GM21526 (cell line): ENCODE measurements around the gene CDYL2.
"Not testable (repeated sequence)": the region's sequence is repeated elsewhere in the genome, so short reads cannot be mapped to it uniquely, and the experiment has no call there.

Experiments
- ATAC-seq: cut with Tn5 transposase; IDR thresholded peaks from one replicate; pipeline ENCODE4 v1.9.1; 2021; ENCODE audit warnings: moderate library complexity; ENCODE audit not compliant: unreplicated experiment, low FRiP score

The CDYL2 gene

DNA sequence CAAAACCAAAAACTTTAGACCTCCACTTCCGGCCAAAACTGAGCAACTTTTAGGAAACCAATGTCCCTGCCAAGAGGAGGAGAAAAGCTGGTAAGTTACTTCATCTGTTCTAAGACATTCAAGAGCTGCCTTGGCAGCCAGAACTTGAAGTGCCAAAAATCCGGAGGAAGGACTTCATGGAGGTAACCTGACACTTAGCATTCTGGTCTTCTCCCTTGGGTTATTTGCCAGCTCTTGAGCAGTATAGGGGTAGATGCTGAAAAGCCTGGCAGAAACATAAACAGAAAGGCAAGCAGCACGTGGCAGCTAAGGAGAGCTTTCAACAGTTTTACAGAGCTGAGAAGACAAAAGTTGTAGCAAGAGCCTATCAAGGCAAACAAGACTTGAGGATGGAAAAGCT lies 53.2 kb downstream of the CDYL2 start:
- no peak for ATAC-seq

DNA sequence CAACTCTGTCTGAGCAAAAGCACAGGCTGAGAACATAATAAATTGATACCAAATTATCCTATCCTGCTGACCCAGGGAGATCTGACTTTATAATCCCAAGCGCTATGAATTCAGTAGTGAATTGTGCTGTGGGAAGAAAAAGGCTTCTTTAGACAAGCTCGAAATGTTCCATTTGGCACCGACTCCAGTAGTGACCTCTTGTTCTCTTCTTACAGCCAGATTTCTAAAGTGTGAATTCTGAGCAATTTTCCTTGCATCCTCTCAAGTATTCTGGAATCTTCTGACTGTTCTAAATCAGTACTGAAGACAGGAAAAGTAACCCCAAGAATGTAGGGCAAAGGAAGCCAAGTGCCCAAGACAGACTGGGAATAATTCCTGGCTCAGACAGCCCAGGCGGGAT lies 58.2 kb downstream of the CDYL2 start:
- ATAC-seq = no peak

DNA sequence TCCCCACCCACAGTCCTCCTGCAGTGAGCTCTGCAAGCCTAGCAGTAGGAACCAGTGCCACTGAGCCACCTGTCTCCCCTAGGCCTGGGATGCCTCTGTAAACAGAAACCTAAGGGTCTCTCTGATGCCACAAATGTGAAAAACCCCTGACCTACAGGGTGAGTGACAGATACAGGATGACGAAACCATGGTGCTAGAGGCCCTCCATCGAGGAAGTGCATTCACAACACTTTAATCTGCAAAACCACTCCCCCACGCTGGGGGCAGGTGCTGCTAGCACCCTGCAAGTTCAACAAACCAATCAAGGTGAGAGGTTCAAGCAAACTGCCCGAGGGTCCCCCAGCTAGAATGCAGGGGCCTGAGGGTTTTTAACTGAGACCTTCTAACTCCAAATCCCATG lies 59.5 kb downstream of the CDYL2 start:
- ATAC-seq = no peak

DNA sequence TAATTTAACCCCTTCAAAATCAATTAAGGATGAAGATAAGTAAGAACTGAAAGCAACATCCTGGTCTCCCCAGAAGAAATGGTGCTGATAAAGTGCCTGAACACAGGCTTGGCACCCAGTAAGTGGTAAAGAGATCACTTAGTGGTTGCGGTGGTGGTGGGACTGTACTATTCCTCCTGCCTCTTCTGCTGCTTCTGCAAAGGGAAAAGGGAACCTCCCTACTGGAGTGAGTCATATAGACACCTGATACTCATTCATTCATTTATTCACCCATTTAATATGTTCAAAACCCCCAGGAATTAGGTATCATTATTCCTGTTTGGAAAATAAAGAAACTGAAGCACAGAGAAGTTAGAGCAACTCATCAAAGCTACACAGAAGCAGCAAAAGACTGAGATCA lies 60.6 kb downstream of the CDYL2 start:
- ATAC-seq = no peak

DNA sequence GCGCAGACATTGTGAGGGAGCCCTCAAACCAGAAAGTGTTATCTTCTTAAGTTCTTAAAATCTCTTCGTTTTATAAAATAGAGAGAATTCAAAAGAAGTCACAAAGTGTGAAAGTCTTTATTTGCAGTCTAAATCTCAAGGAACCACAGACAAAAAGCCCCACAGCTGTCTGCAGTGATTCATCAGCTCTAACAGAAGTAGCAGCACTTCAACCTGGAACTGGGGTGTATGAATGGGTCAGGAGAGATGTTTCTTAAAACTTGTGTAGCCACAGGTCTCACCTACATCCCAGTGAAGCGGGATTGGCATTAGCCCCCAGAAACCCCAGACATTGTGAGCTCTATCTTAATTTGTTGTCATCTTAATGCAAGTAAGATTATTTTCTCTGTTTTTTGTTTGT lies 61.1 kb downstream of the CDYL2 start:
- no peak for ATAC-seq

DNA sequence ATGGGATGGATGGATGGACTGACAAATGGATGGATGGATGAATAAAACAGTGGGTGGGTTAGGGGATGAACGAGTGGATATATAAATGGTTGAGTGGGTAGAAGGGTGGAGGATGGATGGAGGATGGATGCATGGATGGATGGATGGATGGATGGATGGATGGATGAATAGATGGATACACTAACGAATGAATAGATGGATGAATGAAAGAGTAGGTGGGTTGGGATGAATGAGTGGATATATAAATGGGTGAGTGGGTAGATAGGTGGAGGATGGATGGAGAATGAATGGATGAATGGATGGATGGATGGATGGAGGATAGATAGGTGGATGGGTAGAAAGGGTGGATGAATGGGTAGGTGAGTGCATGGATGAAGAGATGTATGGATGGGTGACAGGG lies 62.1 kb downstream of the CDYL2 start:
- no peak for ATAC-seq

DNA sequence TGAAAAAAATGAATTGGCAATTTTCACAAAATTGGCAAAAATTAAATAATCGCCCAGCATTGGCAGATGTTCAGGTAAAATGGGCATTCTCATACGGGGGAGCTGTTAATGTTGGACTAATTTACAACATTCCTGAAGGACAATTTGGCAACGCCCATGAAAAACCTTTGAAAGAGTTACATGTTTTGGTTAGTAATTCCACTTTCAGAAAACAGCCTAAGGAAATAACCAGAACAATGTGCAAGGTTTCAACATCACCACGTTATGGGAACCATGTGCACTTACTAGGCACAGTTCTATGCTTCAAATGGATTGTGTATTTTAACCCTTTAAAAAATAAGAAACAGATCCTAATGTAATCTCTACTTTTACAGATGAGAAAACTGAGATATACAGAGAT lies 62.7 kb downstream of the CDYL2 start:
- no peak for ATAC-seq

DNA sequence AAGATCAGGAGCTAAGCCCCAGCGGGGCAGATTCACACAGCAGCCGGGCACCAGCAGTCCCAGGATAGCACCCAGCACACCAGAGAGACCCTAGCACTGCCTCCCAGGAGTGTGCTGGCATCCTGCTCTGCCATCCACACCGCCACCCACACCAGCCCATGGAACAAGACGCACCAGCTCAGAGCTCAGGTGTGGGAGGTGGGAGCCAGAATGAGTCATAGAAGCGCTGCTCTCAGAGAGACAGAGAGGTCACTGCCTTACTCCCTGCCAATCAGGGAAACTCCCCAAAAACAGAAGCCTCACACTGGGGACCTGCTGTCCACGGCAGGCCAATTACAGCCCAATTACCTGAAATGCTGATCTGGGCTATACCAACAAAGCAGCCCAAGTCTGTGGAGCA lies 64.9 kb downstream of the CDYL2 start:
- ATAC-seq = no peak

DNA sequence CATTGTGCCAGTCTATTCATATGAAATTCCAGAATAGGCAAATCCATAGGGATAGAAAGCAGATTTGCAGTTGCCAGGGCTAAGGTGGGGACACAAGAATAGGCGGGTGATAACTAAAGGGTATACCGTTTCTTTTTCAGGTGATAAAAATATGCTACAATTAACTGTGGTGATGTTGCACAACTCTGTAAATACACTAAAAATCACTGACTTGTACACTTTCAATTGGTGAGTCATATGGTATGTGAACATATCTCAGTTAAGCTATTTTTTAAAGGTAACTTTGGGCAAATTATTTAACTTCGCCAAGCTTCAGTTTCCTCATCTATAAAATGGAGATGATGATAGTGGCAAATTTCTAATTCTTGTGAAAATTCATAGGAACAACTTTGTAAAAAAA lies 65.9 kb downstream of the CDYL2 start:
- ATAC-seq = no peak

DNA sequence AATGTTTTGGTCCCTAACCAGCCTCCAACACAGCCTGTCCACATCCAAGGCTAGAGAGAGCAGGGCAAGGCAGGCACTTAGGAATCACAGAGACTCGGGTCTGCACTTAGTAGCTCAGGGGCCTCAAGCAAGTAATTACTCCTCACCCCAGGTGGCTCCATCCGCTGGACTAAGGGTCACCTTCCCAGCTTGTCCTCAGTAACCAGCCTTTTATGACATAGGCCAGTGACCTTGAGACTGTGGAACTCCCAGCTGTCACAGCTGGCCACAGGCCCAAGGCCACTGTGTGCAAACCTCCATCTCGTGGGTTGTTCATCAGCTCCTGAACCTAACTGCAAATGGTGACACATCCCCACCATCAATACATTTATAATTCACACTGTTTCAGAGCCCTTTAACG lies 68.6 kb downstream of the CDYL2 start:
- no peak for ATAC-seq

DNA sequence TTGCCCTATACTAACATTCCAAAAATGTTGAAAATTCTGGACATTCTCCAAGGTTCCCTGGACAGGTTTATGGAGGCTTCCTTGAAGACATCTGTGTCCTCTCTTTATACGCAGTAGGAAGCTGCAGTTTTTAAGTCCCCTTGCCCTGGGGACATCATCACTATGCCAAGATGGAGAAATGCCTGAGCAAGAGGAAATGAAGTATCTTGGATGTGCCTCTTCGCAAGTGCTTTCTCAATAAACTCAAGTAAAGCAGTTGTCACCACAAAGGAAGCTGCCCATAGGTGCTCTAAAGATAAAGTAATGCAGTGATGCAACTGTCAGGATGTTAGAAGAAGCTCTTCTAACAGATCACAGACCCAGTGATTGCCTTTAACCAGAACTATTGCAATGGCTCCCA lies 71.0 kb downstream of the CDYL2 start:
- ATAC-seq = no peak

DNA sequence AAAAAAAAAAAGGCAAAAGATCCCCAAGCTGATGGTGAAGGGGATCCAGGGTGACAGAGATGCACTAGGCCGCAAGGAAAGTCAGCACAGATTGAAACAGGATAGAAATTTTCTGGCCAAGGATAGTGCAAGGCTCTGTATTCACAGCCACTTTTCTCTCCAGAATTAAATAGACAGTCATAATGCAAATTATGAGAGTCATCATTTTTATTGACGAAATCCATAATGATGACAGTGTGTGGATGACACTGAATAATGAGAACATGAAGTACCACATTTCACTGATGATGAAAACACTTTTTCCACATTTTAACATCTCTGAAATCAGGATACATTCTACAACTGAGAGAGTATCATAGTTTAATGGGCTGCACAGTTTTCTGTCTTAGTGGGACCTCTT lies 72.5 kb downstream of the CDYL2 start:
- ATAC-seq = no peak

DNA sequence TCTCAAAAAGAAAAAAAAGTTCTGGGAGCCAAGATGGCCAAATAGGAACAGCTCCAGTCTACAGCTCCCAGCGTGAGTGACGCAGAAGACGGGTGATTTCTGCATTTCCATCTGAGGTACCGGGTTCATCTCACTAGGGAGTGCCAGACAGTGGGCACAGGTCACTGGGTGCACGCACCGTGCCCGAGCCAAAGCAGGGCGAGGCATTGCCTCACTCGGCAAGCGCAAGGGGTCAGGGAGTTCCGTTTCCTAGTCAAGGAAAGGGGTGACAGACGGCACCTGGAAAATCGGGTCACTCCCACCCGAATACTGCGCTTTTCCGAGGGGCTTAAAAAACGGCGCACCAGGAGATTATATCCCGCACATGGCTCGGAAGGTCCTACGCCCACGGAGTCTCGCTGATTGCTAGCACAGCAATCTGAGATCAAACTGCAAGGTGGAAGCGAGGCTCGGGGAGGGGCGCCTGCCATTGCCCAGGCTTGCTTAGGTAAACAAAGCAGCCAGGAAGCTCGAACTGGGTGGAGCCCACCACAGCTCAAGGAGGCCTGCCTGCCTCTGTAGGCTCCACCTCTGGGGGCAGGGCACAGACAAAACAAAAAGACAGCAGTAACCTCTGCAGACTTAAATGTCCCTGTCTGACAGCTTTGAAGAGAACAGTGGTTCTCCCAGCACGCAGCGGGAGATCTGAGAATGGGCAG lies 77.2 kb downstream of the CDYL2 start:
- not testable (repeated sequence) for ATAC-seq

DNA sequence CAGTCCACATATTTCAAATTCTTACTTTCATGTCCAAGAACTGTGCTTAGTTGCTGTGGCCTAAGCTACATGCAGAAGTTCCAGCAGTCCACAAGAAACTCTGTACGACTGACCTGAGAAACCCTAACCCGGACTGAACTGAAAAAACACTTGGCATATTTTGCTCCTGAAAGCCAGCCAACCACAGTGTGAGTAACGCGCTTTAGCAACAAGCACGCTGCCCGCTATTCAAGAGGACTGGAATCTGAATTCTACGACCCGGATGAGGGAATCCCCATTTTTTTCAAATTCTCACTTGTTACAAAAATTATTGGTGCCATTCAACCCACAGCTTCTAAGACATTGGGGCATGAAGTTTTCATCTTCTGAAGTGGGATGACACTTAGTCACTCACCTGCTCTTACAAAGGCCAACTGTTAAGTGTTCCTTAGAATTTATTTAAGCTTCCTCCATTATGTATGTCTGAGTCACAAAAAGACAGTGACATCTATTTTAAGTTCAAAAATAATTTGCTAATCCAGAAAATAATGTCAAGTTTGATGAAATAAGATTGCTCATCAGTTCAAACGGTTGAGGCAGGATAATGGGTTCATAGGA lies 78.7 kb downstream of the CDYL2 start:
- no peak for ATAC-seq

DNA sequence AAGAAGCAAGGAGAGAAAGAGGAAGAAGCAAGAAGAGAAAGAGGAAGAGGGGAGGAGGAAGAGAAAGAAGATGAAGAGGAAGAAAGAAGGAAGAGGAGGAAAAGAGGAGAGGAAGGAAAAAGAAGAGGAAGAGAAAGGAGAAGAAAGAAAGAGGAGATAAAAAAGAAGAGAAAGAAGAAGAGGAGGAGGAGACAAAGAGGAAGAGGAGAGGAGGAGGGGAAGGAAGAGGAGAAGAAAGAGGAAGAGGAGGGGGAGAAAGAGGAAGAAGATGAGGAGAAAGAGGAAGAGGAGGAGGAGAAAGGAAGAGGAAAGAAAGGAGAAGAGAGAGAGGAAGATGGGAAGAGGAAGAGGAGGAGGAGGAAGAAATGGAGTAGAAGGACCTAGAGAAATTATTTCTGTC lies 80.4 kb downstream of the CDYL2 start:
- no peak for ATAC-seq

DNA sequence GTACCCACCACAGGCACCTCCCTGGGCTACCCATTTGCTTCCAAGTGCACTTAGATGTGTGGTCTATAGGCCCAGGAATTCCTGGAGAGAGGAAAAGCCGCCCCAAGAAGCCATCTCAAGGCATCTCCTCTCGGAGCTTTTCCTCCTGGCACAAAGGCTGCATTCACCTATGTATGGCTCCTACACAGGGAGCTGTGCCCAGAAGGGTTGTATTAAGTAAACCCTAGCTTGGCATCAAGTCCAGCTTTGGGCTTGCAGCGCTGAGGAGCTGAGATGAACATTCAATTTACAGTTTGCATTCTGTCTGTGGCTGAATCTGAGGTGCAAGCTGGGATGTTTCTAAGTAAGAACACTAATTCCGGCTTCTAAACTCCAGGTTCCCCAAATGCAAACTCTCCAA lies 81.3 kb downstream of the CDYL2 start:
- no peak for ATAC-seq

DNA sequence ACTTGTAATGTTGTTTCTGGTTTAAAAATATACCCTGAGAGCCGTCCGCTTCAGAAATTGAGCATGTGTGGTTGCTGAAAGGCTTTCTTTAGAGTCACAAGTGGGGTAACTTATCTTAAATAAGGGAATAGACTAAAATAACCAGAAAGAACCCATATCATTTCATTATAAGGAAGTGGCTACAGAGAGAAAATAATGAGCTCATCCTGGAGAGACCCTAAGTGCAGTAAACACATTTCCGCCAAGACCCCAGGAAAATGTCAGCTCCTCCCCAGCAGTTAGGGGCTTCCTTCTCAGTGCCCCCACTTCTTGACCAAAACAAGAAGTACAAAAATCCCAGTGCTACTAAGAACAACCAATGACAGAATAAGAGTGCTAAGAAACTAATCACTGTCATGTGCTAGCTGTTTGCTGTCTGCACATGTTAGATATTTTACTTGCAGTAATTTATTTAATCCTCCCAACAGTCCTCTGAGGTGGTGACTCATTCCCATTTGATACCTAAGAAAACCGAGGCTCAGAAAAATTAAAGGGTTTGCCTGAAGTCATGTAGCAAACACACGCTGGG lies 83.5 kb downstream of the CDYL2 start:
- no peak for ATAC-seq

DNA sequence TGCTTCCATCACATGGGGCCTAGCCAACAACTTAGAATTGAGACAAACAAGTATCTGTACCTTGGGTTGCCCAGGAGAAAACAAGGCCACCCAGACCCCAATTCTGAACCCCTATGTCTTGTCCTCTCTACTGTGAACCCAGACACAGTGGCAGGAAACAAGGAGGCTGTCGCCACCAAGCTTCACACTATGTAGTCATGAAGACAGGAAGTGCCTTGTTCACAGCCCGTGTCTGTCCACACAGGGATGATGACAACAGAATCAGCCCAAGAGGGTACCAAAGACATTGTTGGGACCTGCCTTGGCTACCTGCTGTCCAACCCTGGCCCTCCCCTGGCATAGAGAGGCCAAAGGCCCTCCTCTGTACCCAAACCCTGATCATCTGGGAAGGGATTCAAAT lies 84.8 kb downstream of the CDYL2 start:
- ATAC-seq = no peak

DNA sequence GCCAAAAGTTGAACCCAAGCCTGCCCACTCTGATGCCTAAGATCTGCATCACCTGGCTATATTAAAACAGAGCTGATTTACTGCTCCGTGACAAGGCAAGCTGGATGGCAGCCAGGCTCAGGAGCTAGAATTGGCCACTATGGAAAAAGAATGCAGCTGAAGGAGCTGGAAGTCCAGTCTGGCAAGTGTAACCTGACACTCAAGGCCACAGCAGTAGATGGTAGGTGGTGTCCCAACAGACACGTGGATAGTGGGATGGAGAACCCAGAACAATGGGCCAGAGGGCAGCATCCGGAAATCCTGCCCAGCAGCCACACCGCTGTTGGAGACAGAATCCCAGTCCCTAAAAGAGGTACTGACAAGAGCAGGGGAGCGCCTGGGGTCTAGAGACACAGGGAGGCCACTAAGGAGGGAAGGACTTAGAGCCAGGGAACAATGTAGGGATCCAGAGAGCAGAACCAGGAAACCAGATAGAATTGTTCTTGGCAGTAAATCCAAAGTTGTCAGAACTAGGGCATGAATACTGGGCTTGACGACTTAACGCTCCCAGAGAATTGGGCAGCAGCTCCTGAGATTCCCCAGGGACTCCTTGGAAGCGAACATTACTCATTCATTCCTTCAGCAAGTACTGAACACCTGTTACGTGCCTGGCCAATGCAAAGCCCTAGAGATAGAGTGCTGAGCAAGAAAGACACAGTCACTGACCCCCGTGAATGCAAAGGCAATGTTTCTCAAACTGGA lies 85.7 kb downstream of the CDYL2 start:
- no peak for ATAC-seq

DNA sequence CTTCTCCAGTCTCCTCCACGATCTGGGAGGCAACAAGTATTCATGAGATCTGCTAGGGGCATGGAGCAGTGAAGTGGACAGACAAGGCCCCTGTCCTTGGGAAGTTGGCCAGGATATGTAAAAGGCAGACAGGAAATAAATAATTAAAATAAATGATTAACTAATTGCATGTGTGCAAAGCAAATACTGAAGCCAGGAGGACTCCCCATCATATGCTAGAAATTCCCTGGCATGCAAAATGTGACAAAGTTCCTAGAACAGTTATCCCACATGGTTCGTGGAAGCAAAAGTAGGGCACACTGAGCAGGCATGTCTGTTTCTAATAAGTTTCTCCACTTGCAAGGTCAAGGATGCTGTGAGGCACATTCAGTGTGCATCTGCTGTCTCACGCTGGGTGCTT lies 86.8 kb downstream of the CDYL2 start:
- no peak for ATAC-seq

DNA sequence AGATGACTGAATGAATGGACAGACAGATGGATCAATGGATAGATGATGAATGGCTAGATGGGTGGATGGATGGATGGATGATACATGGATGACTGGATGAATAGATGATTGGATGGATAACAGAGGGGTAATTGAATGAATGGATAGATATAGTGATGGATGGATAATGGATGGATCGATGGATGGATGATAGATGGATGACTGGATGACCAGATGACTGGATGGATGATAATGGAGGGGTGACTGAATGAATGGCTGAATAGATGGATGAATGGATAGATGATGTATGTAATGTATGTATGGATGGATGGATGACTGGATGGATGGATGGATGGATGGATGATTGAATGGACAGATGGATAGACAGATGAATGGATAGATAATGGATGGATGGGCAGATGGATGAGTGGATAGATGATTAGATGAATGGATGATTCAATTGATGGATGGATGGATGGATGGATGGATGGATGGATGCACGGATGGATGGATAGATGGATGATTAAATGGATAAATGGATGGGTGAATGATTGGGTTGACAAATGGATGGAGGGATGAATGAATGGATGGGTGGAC lies 87.7 kb downstream of the CDYL2 start:
- no peak for ATAC-seq
